COLO668 (cell line): Measurements from ENCODE around the gene KRT79.

Source experiments
- DNase-seq: peaks from one replicate; lab custom pipeline; 2025; ENCODE audit not compliant: unreplicated experiment; lab: John Stamatoyannopoulos, UW

The KRT79 gene

DNA sequence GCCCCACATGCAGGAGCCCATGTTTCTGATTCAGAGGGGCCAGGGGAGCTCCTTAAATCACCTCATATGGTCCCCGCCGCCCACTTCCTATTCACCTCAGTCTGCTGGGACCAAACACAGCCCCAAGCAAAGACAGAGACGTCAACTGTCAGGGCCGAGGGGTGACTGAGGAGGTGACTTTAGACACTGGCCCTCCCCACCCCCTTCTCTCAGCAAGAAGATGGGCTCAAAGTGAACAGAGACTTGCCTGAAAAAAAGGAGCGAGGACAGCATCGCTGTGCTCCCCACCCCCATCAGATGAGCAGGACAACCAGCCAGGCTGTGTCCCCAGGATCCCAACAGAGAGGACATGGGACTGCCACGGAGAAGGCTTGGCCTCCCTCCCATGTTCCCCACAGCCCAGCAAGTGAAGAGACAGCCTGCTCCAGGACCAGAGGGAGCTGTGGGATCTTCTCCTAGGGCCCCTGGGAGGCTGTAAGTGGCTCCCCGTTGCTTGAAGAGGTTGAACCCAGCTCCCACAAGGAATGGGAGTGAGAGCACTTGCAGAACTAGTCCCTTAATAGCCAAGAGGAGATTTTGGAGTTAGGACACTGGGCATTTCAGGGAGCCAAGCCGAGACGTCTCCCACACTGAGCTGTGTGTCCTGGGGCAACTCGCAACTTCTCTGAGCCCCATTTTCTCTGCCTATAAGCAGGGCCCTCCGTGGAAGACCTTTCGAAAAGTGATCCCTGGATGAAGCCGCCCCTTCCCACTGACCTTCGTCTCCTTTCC lies 1.3 kb upstream of the KRT79 start:
- no peak for DNase-seq

DNA sequence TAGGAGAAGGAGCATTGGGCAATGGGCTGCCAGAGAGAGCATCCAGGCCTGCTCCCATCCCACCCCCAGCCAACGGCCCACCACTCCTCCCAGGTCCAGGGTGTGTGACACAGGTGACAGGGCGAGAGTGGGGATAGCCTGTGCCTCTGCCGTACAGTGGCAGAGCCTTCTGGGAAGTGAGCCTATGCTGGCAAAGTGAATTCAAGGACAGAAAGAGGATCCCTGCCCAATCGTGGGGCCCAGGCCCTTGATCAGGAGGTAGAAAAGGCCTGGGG lies 553 bp upstream of the KRT79 start:
- no peak for DNase-seq

DNA sequence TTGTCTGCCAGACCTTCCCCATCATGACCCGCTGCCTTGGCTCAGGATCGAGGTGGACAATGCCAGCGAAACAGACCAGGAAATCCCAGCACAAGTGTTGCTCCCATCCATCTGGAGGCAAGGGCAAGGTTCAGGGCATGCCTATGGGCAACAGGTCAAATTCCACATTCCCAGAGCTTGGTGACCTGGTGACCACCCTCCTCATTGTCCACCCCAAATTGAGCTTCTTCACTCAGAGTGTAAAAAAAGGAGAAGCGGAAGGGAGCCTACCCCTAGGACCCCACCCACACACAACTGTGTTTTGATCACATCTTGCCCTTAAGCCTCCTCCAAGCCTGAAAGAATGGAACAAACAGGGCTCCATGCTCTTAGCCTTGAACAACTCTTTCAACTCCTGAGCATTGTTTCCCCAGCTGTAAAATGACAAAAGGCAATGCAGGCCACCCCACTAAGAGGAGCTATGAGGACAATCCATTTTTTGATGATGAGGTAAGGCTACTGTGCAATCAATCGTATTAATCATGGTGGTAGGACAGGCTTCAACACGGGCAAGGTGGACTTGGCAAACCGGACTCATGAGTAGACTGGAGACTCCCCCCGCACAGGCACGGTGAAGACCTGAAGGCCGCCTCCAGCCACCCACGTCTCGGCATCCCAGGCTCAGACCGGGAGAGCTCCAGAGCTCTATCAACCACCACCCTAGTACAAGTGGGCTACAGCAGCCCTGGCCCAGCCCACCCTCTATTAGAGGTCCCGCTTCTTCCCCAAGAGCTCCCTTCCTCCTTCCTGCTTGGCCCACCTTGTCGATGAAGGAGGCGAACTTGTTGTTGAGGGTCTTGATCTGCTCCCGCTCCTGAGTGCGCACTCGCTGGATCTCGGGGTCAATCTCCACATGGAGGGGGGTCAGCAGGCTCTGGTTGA lies 866 bp downstream of the KRT79 start:
- DNase-seq: no peak

DNA sequence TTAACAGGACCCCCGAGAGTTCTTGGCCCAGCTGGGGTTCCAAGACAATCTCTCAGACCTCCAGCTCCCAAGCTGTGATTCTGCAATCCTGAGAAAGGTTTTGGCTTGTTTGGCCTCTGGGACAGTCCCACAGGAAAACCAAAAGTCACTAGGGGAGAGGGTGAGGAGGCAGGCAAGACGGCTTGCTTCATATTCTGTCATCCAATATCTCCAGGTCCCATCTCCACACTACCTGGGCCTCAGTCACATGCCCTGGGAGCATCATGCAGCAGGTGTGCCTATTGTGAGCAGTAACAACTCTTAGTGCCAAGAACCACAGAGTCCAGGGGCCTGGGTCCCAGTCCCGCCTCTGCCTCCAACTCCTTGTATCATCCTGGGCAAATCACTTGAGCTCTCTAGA lies 1.7 kb downstream of the KRT79 start:
- no peak for DNase-seq

DNA sequence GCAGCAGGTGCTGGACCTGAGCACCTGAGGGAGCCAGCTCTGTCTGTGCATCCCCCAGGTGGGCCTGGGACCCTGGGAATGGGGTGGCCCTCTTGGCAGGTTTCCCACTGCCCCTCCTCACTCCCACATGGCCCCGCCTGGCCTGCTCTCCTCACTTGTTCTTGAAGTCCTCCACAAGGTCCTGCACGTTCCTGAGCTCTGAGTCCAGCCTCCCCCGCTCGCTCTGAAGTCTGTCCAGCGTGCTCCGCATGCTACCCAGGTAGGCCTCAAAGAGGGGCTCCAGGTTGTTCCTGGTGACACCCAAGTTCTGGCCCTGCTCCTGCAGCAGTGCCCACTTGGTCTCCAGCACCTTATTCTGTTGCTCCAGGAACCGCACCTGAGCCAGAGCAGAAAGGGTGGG lies 2.9 kb downstream of the KRT79 start:
- no peak for DNase-seq

DNA sequence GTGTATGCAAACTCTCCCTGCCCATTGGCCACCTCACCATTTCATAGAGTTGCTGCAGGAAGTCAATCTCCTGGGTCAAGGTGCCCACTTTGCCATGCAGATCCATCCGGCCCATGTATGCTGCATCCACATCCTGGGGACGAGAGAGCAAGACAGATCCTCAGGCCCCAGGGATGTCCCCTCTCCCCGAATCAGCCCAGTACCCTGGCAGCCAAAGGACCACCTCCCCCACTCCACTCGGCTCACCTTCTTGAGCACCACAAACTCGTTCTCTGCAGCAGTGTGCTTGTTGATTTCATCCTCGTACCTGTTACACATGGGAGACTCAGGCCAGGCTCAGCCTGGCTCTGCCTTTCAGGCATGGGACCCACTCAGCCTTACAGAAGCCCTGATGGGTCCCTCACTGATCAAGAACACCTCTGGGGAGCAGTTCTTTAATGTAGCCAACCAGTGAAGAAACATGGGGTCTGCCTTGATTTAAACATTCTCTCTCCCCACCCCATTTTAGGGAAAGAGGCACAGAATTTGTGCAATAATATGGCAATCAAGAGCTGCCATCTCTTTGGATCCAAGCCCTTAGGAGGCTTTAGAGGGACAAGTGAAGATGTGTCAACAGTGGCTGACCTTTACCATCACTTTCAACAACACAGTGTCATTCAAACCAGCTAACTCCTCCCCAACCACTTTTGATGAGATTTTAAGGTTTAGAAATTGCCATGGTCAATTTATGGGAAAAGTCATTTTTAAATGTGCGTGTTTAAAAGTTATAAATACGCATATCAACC lies 3.9 kb downstream of the KRT79 start:
- no peak for DNase-seq

DNA sequence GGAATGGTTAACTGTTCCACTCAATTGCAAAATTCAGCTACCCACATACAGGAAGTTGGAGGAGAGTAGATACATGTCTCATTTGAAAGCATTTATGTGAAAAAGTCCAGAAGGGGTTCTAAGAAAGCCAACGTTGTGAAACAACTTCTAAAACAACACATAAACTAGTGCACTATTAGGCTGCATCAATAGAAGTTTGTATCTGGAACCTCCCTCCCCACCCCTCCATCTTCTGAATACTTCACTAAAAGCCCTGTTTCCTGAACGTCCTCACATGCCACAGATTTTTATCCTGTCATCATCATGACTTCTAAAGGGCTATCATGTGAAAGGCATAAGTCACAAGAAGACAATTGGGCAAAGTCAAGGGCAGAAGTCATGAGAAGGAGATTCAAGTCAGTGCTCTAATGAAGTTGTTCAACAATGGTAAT lies 5.5 kb downstream of the KRT79 start:
- DNase-seq: no peak

DNA sequence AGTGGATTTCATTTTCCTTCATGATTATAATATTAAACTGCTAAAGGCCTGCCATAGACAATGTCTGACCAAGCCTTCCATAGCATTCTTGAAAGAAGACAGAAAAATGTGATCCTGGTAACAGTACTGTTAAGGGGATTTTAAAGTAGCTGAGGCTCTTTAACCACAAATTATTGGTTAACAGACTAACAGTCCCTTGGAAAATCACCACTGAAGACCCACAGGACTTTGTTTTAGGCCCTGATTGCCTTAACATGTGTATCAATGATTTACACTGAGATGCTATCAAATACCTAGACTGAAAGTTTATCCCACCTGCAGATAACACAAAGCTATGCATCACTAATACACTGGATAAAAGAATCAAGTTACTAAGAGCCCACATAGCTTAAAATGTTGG lies 6.0 kb downstream of the KRT79 start:
- no peak for DNase-seq

DNA sequence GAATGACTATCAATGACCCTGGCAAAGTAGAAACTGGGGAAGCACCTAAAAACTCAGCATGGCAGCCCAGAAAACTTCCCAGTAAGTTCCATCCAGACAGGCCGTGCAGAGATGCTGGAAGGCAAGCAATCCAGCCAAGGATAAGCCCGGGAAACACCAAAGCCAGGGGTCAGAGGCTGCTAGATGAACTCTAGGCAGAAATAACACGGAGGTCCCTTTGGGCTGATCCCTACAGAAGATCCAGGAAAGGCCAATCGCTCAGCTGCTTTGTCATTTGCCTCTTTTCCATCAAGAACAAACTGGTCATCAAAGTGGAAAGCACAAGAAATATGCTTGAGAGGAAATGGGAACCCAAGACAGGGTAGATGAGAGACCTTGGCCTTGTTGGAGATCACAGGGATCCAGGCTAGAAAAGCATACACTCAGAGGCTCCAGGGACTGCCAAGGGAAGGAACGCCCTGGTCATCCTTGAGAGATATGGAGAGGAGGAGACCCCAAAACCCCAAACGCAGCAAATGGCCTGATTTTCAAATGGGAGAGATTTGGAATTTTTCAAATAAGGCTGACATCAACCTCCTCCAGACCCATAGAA lies 6.5 kb downstream of the KRT79 start:
- DNase-seq: no peak

DNA sequence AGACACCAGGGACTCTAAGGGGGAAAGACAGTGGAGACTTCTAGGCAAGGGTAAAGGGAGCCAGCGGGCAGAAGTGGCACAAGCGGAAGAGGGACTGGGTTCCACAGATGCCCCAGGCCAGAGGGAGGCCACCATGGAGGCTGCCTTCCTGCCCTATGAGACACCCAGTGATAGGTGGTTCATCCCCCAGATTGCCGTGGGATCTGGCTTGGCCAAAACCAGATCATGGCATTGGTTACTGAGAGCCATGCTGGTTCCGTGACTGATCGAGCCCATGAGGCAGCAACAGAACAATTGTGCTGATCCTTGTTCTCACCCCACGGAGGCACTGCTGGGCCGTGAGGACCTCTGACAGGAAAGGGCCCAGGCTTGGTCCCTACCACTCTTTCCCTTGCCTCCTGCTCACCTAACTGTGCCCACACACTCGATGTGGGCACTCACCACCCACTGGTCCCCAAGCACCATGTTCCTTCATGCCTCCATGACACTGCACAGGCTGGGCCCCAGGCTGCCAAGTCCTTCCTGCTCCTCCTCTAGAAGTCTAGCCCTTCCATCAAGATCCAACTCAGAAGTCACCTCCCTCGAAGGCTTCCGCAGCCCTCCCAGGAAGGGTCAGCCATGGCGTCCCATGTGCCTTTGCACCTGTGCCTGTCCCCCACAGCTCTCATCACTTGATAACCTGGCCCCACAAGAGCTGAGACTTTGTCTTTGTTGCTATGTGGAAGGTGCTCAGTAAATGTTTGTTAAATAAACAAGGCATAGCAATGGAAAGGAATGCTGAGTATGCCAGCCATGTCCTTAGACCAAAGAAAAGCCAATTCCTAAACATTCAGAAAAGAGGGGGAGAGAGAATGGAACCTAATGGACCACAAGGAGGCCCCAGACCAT lies 7.3 kb downstream of the KRT79 start:
- no peak for DNase-seq

DNA sequence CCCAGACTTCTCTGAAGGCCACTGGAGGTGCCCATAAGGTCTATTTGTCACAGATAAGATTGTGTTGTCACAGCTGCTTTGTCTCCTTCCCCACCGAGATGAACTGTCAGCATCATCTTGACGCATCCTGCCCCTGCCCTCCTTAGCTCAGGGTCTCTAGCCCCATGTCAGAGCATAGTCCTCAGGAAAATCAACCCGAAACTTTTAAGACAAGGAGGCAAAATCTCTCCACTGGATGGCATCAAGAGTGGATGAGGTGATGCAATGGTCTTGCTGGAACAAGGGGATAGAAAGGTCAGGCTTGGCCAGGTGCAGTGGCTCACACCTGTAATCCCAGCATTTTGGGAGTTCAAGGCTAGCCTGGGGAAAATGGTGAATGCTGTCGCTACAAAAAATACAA lies 8.2 kb downstream of the KRT79 start:
- DNase-seq: no peak

DNA sequence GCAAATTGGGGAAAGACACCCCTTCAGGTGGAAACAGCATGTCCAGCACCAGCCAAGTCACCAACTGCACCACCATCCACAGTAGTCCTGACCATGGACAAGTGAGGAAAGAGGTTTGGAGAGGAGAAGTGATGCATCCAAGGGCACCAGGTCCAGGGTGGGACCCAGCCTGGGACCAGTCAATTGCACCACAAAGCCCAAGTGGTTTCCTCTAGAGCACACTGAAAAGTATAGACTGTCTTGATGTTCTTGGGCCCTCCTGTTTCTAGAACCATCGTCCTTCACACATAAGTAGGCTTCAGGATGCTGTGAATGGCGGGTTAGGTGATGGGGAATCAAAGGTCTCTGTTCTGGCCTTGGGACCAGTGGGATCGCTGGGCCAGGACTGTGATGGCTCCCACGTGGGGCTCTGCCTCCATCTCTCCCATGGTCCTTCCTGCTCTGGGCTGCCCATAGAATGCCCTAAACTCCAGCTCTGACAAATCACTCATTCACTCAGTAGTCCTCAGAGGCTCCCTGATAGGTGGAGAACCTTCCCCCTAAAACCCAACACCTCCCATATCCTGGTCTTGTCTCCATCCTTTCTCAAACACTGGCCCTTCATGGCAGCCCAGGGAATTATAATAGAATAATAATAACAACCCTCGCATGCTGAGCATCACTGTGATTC lies 9.2 kb downstream of the KRT79 start:
- DNase-seq: no peak

DNA sequence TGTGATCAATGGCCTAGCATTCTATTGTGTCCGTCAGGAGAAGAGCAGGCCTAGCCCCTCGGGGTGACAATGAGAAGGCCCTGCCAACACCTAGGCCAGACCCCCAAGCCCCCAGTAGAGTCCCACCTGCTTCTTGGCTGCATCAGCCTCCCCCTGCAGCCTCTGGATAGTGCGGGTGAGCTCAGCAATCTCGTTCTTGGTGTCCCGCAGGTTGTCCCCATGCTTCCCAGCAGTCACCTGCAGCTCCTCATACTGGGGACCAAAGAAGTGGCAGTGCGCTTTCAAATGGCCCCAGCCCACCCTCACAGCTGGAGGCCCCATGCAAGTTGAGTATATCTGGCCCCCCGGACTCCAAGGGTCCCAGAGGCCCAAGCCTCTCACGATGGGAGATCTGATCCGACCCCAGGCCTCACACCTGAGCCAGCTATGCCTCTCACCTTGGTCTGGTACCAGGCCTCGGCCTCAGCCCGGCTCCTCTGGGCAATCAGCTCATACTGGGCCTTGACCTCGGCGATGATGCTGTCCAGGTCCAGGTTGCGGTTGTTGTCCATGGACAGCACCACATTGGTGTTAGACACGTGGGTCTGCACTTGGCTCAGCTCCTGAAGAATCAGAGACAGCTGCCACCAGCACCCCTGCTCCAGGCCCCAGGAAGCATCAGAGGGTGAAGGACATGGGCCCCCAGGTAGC lies 10.2 kb downstream of the KRT79 start:
- DNase-seq: no peak

DNA sequence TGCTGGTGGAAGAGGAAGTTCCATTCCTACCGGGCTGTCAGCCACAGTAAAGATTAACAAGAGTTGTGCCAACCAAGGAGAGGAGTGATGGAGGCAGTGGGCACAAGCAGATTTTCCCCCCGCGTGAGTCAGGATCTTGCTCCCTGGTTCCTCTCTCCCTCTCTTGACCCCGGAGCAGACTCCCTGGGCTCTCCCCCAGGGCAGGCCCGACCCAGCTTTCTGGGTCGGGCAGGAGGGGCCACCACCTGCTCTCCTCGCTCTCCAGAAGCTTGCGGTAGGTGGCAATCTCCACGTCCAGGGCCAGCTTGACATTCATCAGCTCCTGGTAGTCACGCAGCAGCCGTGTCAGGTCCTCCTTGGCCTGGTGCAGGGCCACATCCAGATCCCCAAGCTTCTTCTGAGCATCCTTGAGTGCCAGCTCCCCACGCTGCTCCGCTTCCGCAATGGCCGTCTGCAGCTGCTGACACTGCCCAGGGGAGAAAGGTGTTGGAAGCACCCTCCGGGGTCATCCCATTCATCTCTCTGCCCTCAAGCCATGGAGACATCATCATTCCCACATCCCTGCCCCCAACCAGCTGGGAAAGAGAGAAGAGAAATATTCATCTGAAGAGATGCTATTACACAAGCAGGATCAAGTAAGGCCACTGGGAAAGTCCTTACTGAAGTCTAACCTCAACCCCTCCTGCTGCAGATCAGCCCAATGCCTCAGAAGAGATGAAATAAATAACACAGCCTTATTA lies 11.2 kb downstream of the KRT79 start:
- DNase-seq: no peak

DNA sequence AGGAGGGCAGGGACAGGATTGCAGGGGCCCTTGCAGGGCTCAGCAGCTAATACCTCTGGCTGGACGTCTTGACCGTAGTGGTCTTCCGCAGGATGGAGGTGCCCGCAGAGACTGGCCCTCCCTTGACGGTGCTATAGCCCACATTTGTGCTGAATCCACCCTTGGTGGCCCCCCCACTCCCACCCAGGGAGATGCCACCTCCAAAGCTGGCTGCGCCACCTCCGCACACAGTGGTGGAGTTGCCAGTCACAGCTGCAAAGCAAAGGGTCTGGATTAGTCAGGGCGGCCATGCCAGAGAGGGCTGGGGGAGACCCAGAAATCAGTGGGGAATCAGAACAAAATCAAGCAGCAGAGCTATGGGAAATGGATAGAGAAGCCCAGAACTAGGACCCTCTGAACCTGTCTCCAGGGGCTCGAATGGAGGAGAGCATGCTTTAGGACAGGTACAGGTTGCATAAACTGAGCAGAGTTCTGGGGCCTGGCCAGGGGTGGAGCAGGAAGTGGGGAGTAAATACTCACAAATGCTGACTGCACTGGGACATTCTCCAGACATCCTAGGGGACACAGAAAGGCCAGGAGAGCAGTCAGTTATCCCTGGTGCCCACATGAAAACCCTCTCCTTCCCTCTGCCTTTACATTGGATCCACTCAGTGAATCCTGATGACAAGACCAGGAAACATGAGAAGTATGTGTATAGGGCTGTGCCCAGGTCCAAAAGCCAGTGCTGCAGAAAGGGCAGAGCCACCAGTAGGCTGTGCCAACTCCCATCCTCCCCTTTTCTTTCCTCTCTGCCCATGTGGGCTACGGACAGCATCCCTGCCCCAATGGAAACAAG lies 12.1 kb downstream of the KRT79 start:
- no peak for DNase-seq

DNA sequence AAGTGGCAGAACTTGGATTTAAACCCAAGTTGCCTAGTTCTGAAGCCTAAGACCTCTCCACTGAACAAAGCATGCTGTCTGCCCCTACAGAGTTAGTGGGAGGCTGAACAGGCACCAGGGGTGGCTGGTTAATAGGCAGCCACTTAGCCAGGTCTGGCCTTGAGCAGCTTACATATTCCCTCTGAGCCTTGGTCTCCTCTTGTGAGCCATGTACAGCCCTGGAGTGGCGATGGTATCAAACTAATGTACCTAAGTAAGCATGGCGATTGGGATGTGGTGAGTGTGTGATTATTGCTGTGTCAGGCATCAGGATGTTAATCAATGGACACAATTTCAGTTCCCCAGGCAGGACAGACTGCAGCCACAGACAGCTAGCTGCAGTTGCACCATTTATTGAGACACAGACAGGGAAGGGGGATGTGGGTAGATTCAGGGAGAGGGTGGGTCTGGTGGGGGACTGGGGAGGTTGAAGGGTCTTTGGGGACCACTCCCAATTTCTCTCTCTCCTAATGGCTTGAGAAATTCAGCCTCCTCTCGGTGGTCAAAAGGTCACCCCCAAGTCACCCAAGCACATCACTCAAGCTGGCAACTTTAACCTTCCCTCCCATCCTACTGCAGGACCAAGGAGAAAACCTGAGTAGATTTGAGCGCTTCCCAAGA lies 12.9 kb downstream of the KRT79 start:
- no peak for DNase-seq

DNA sequence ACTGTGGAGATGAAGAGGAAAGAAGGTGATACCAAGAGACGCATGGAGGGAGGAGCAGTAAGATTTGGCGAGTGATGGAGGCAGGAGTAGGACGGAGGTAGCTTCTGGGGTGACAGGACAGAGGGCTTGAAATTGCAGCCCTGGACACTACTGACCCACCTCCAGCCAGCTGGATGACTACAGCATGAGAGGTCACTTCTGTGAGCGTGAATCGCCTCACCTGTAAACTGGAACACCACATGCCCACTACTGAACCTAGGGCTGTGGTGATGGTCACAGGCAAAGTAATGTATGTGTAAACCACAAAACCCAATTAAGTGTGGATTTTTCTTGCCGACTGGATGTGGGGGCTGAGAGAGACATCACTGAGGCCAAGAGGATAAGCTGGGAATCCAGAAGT lies 13.6 kb downstream of the KRT79 start:
- DNase-seq: no peak
